HepG2 (cell line): ENCODE results near the gene PRKCE. TPM values are rescaled to one million over a fixed set of nuclear protein-coding genes. Genes with fewer than 3 reads are reported as not detected.

ENCODE experiments used
- ATAC-seq: fragments of 200-7000 bp; cut with Tn5 transposase; 3 replicates; pipeline ENCODE4 v1.9.1; 2020; ENCODE audit warnings: mild to moderate bottlenecking, moderate library complexity
- BruUV-seq: library from RNA; stranded (reverse); fragments of 400-500 nt; replicated peaks from 2 replicates; lab custom pipeline; 2021; lab: Mats Ljungman, UMichigan
- CTCF ChIA-PET: fragments of 300-600 bp; formaldehyde crosslinking; extraction: SDS; loops from one replicate; lab custom pipeline; 2021; ENCODE audit warnings: low total read pairs, inconsistent platforms, low intra/inter-chr PET ratio; lab: Yijun Ruan, JAX
- POLR2A ChIA-PET: fragments of 350-600 bp; sonication (Branson Sonifier 250); formaldehyde crosslinking; loops from one replicate; lab custom pipeline; 2020; ENCODE audit warnings: antibody characterized with exemption, inconsistent platforms; lab: Yijun Ruan, JAX
- DNase-seq: peaks from one replicate; pipeline ENCODE4 v3.0.0-alpha.2; 2015; ENCODE audit warnings: low spot score
- FAIRE-seq: peaks from 3 replicates; lab custom pipeline; 2011; peaks lifted over from hg19 to GRCh38; lab: Jason Lieb, UNC
- H2AFZ ChIP-seq: one replicate; pipeline ENCODE4 v1.6.1; 2011; ENCODE audit warnings: low read length, inconsistent platforms
- H3K27ac ChIP-seq: fragments of 300-600 bp; 3 replicates; pipeline ENCODE4 v1.8.0; 2011; ENCODE audit warnings: mixed run types, mild to moderate bottlenecking, mixed read lengths, low read length, inconsistent platforms; ENCODE audit not compliant: insufficient read depth; ENCODE audit errors: extremely low read length
- H3K27me3 ChIP-seq, 2 experiments: fragments of 200-600 bp in 1 of 2; 2 replicates in 1 of 2; 3 replicates in 1 of 2; pipeline versions ENCODE4 v1.6.0 to v1.8.0; 2011; ENCODE audit warnings: low read length in 2 of 2, mild to moderate bottlenecking in 2 of 2, moderate library complexity in 2 of 2, inconsistent platforms in 1 of 2; ENCODE audit not compliant: insufficient read depth in 2 of 2, control insufficient read depth in 1 of 2
- H3K36me3 ChIP-seq, 2 experiments: fragments of 200-600 bp in 1 of 2; replicated peaks in 1 of 2; 2 replicates in 1 of 2; 3 replicates in 1 of 2; pipeline versions ENCODE4 v1.5.1 to v1.8.0; 2011; ENCODE audit warnings: low read length in 2 of 2, inconsistent platforms in 1 of 2; ENCODE audit not compliant: insufficient read depth in 2 of 2, control insufficient read depth in 1 of 2
- H3K4me1 ChIP-seq: 2 replicates; pipeline ENCODE4 v1.5.1; 2012; ENCODE audit warnings: low read length, inconsistent platforms; ENCODE audit not compliant: insufficient read depth
- H3K4me2 ChIP-seq: 2 replicates; pipeline ENCODE4 v1.6.0; 2011; ENCODE audit warnings: low read depth, low read length, inconsistent platforms
- H3K4me3 ChIP-seq, 3 experiments: fragments of 200-600 bp in 1 of 3; sonication (generic), shearing (Covaris generic) in 1 of 3; replicated peaks in 1 of 3; 2 replicates each; pipeline ENCODE4 v1.5.1; 2011 to 2016; ENCODE audit warnings: low read length in 3 of 3, inconsistent platforms in 2 of 3, low read depth in 2 of 3, mild to moderate bottlenecking in 2 of 3, control low read depth in 1 of 3, mixed read lengths in 1 of 3; ENCODE audit not compliant: insufficient read depth in 1 of 3
- H3K79me2 ChIP-seq: one replicate; pipeline ENCODE4 v1.6.1; 2011; ENCODE audit warnings: low read length, inconsistent platforms; ENCODE audit not compliant: insufficient read depth
- H3K9ac ChIP-seq: 2 replicates; pipeline ENCODE4 v1.6.0; 2011; ENCODE audit warnings: mild to moderate bottlenecking, low read depth, low read length, inconsistent platforms; ENCODE audit not compliant: insufficient read depth
- H3K9me3 ChIP-seq: 2 replicates; pipeline ENCODE4 v1.5.1; 2012; ENCODE audit warnings: mild to moderate bottlenecking, low read length
- H4K20me1 ChIP-seq: 2 replicates; pipeline ENCODE4 v1.6.0; 2011; ENCODE audit warnings: inconsistent platforms, mild to moderate bottlenecking, low read length, moderate library complexity; ENCODE audit not compliant: insufficient read depth
- MAFF ChIP-seq: IDR thresholded peaks from 2 replicates; pipeline ENCODE4 v1.6.1; 2011; ENCODE audit warnings: low read depth, low read length, improper control_type of control experiment
- MAFK ChIP-seq, 2 experiments: IDR thresholded peaks in 1 of 2; conservative IDR thresholded peaks in 1 of 2; 2 replicates each; pipeline ENCODE4 v1.6.1; 2011; ENCODE audit warnings: improper control_type of control experiment in 2 of 2, low read length in 2 of 2
- STAT6 ChIP-seq: sonication (generic); formaldehyde crosslinking; IDR thresholded peaks from 2 replicates; pipeline ENCODE4 v1.4.0; 2020; ENCODE audit warnings: missing genetic modification reagents, mild to moderate bottlenecking, borderline replicate concordance
- TBX3 ChIP-seq: fragments of 450-650 bp; IDR thresholded peaks from 2 replicates; pipeline ENCODE4 v1.6.1; 2017; ENCODE audit warnings: antibody characterized with exemption, mild to moderate bottlenecking, inconsistent platforms, borderline replicate concordance
- WGBS: methylation state at CpG from one replicate; pipeline ENCODE4 v1.1.6; 2017; ENCODE audit warnings: low lambda C conversion rate; 5-methylcytosine and 5-hydroxymethylcytosine counted together
- in situ Hi-C: cut with HindIII; loops from 2 replicates; pipeline ENCODE4 v1.10.0; 2017; ENCODE audit warnings: low pct_unique_long_range_greater_than_20kb; ENCODE audit not compliant: extremely low pct_ligation_motif_present
- intact Hi-C: fragments of 100-400 bp; cut with micrococcal nuclease; formaldehyde crosslinking; loops from one replicate; pipeline ENCODE4 v1.10.0; 2022; ENCODE audit not compliant: unreplicated experiment
- polyA plus RNA-seq, 8 experiments: library from polyadenylated mRNA; depleted of rRNA in 3 of 8; stranded (reverse) in 7 of 8; unstranded in 1 of 8; fragments of >200 nt; fragmentation: Illumina TruSeq in 4 of 8; extraction: Trizol in 4 of 8; gene quantifications; 2 replicates each; pipeline versions ENCODE4 v1.2.1 to v1.2.3, GENCODE V29; 2011 to 2016; ENCODE audit warnings: low read depth in 4 of 8, missing spikeins in 1 of 8, mixed read lengths in 1 of 8; ENCODE audit not compliant: insufficient read depth in 1 of 8
- total RNA-seq, 5 experiments: library from RNA; depleted of rRNA; stranded (reverse); fragments of >200 nt; fragmentation: Illumina TruSeq; extraction: Trizol; gene quantifications; 2 replicates each; pipeline ENCODE4 v1.2.3, GENCODE V29; 2016; ENCODE audit warnings: low read depth in 1 of 5
- TF ChIP-seq, protein P1 (sequence below): sonication (generic); formaldehyde crosslinking; IDR thresholded peaks from 2 replicates; pipeline ENCODE4 v1.9.0; 2021; ENCODE audit warnings: missing genetic modification reagents, borderline replicate concordance

Gene PRKCE
- total and polyA plus RNA-seq, 2 of the 13 experiments (the other 11 are each of a cell fraction or from before 2014, with no cell fraction given) = 1.0 to 3.9 TPM

- Histone ChIP-seq H3K27ac (no peak overlapping the region), H3K36me3 (no peaks in the 10 kb centered on the region), H3K4me1 (peaks cover 5% of the 10 kb centered on the region; the same call in 1 of the 2 replicates), H3K4me3 (no peak overlapping the region), H4K20me1 (no peaks in the 10 kb centered on the region)
- no TSS peak for BruUV-seq
- CTCF ChIA-PET = no interaction called here
- in situ Hi-C loops = no loop called here
- TF ChIP-seq STAT6 (CRISPR knock-in tag) (no peak), TBX3 (no peak)
- TF ChIP-seq, all 625 proteins: peak for 0
- DNase-seq (no peak), FAIRE-seq (no peak), ATAC-seq (no peak)
- 82% methylated on average over 9 of the region's 9 CpGs for WGBS
- Histone ChIP-seq H3K9ac (no peak overlapping the region), H3K9me3 (no peaks in the 10 kb centered on the region), H2AFZ (no peak overlapping the region), H3K4me2 (no peak overlapping the region), H3K27me3 (no peaks in the 10 kb centered on the region), H3K79me2 (no peaks in the 10 kb centered on the region)
- POLR2A ChIA-PET = no interaction called here
- intact Hi-C loops = no loop called here
These were observed 450.2 kb downstream of the PRKCE start for GRCh38 chr2:46101557-46102220.

DNA sequence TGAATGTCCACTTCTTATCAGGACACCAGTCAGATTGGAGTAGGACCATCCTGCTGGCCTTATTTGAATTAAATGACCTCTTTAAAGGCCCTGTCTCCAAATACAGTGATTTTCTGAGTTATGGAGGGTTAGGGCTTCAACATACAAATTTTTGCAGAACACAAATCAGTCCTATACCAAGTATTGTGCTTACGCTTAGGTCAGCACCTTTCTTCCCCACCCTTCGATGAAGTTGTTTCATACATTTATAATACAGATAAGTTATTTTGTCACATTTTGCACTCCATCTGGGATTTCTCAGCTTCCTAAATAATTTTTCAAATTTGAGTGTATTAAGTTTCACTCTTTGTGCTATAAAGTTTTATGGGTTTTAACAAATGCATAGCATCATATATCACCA is 455.2 kb downstream of the PRKCE start:
- FAIRE-seq (no peak), ATAC-seq (no peak), DNase-seq (no peak)
- Histone ChIP-seq H3K27ac (no peak overlapping the region), H3K9me3 (no peaks in the 10 kb centered on the region), H4K20me1 (no peaks in the 10 kb centered on the region), H3K36me3 (no peaks in the 10 kb centered on the region), H2AFZ (no peak overlapping the region), H3K4me2 (no peak overlapping the region), H3K27me3 (no peaks in the 10 kb centered on the region), H3K9ac (no peak overlapping the region), H3K4me3 (no peak overlapping the region), H3K4me1 (no peaks in the 10 kb centered on the region), H3K79me2 (no peaks in the 10 kb centered on the region)
- WGBS = 96% methylated on average over 2 of the region's 2 CpGs
- intact Hi-C loops (no loop called here), in situ Hi-C loops (no loop called here)
- BruUV-seq = no TSS peak
- POLR2A ChIA-PET = no interaction called here
- CTCF ChIA-PET = no interaction called here
- TF ChIP-seq, protein P1, sequence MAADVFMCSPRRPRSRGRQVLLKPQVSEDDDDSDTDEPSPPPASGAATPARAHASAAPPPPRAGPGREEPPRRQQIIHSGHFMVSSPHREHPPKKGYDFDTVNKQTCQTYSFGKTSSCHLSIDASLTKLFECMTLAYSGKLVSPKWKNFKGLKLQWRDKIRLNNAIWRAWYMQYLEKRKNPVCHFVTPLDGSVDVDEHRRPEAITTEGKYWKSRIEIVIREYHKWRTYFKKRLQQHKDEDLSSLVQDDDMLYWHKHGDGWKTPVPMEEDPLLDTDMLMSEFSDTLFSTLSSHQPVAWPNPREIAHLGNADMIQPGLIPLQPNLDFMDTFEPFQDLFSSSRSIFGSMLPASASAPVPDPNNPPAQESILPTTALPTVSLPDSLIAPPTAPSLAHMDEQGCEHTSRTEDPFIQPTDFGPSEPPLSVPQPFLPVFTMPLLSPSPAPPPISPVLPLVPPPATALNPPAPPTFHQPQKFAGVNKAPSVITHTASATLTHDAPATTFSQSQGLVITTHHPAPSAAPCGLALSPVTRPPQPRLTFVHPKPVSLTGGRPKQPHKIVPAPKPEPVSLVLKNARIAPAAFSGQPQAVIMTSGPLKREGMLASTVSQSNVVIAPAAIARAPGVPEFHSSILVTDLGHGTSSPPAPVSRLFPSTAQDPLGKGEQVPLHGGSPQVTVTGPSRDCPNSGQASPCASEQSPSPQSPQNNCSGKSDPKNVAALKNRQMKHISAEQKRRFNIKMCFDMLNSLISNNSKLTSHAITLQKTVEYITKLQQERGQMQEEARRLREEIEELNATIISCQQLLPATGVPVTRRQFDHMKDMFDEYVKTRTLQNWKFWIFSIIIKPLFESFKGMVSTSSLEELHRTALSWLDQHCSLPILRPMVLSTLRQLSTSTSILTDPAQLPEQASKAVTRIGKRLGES (CRISPR knock-in tag) = no peak
- TF ChIP-seq MAFF = peak; percentile 83
- peak; percentile 80 to 93 for TF ChIP-seq MAFK (conservative IDR thresholded peaks at IDR 0.05 in 1 of 2, IDR thresholded peaks at IDR 0.05 in 1 of 2; ENCODE audit: low read length in 2 of 2)
